GM13976 (cell line): Measurements from ENCODE around the gene HOXA10.

Source experiments
- DNase-seq: peaks from one replicate; pipeline ENCODE4 v3.0.0; 2012; ENCODE audit warnings: low spot score
- in situ Hi-C: fragments of 300-500 bp; cut with MboI; formaldehyde crosslinking; loops from one replicate; pipeline ENCODE4 v1.12.0; 2022; ENCODE audit warnings: low sequenced_read_pairs, mixed read lengths, inconsistent platforms; ENCODE audit not compliant: unreplicated experiment
- TF ChIP-seq, protein P1 (sequence below): IDR thresholded peaks from 2 replicates; pipeline ENCODE4 v1.5.1; 2012; ENCODE audit warnings: borderline replicate concordance, mild to moderate bottlenecking; ENCODE audit not compliant: insufficient read depth; ENCODE audit errors: extremely low read depth, missing control alignments, control extremely low read depth

The HOXA10 gene

DNA sequence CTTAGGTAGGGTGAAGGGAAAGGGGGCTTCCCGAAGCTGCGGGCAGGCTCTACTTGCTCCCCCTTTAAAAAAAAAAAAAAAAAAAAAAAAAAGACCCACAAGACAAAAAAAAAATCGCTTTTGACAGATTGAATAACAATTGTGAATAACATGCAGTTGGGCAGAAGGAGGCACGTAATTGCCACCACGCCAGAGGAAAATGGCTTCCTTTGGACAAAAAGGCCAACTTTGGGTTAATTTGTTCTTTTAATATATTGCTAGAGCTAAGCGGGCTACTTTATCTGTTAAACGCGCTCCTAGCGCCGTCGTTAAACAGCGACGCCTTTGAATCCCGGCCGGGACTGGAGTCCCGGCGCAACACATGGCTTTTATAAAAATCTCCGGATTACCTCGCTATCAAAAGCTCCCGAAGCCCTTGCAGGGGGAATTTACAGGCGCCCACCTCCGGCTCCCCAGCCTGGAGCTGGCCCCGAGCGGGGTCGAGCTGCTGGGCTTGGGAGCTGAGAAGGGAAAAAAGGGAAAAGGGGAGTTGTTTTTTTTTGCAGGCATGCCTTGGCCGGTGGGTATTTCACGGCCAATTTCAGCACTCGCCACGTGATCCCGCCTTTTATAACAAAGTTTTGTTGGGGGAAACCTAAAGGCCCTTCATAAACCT, 9.7 kb upstream of the HOXA10 start:
- in situ Hi-C loops, result no loop called here
- TF ChIP-seq, protein P1, sequence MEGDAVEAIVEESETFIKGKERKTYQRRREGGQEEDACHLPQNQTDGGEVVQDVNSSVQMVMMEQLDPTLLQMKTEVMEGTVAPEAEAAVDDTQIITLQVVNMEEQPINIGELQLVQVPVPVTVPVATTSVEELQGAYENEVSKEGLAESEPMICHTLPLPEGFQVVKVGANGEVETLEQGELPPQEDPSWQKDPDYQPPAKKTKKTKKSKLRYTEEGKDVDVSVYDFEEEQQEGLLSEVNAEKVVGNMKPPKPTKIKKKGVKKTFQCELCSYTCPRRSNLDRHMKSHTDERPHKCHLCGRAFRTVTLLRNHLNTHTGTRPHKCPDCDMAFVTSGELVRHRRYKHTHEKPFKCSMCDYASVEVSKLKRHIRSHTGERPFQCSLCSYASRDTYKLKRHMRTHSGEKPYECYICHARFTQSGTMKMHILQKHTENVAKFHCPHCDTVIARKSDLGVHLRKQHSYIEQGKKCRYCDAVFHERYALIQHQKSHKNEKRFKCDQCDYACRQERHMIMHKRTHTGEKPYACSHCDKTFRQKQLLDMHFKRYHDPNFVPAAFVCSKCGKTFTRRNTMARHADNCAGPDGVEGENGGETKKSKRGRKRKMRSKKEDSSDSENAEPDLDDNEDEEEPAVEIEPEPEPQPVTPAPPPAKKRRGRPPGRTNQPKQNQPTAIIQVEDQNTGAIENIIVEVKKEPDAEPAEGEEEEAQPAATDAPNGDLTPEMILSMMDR, result no peak
- DNase-seq, result no peak

DNA sequence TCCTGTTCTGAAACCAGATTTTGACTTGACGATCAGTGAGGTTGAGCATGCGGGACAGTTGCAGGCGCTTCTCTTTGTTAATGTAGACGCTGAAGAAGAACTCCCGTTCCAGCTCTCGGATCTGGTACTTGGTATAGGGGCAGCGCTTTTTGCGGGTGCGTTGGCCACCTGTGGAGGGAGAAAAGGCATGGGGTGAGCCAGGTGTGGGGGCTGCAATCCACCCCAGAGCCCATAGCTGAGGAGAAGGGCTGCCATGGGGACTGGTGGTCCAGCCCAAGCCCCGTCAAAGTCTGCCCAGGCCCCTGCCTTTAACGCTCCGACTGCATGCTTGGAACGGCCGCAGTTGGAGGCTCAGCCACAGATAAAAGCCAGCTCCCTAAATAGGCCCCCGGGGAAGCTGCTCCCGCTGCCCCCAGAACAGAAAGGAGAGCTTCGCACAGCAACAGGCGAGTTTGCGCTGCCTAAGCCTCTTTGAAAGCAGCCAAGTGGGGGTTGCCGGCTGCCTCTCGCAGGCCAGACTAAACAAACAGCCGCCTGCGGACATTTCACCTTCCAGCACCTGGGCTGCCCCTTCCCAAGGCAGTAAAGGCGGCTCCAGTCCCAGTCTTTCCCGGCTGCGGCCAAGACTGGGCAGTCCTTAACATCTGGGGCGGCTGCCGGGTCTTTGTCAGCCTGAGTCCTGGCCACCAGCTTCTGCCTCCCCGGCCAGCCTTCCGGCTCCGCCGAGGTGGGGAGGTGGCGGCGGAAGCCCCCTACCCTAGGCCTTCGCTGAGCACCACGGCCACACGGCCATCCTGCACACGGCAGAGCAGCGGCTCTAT, 9.0 kb upstream of the HOXA10 start:
- TF ChIP-seq, protein P1, result no peak
- in situ Hi-C loops, result no loop called here
- DNase-seq, result no peak

GRCh38 chr7:27182285-27182841, 8.2 kb upstream of the HOXA10 start:
- DNase-seq, result no peak
- TF ChIP-seq, protein P1, result no peak
- in situ Hi-C loops, result no loop called here

DNA sequence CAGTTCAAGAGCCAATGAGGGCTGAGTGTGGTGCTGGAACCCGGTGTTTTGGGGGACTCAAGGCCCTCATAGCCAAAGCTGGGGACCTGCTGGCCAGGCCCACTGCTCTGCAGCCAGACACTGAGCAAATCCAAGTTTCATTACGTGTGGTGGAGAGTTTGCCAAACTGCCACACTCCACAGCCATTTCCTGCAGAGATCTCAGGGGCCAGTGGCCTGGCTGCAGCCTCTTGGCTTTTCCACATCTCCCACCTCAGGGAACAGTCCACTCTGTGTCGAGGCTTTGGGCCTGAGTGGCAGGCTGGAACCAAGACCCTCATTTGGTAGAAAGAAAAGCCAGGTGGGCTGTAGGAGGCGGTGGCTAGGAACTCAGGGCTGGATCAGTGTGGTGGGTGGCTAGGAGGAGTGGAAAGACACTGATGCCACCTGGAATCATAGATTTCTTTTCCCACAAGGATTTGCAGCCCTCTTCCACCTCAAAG, 7.7 kb upstream of the HOXA10 start:
- in situ Hi-C loops, result no loop called here
- TF ChIP-seq, protein P1, result no peak
- no peak for DNase-seq

DNA sequence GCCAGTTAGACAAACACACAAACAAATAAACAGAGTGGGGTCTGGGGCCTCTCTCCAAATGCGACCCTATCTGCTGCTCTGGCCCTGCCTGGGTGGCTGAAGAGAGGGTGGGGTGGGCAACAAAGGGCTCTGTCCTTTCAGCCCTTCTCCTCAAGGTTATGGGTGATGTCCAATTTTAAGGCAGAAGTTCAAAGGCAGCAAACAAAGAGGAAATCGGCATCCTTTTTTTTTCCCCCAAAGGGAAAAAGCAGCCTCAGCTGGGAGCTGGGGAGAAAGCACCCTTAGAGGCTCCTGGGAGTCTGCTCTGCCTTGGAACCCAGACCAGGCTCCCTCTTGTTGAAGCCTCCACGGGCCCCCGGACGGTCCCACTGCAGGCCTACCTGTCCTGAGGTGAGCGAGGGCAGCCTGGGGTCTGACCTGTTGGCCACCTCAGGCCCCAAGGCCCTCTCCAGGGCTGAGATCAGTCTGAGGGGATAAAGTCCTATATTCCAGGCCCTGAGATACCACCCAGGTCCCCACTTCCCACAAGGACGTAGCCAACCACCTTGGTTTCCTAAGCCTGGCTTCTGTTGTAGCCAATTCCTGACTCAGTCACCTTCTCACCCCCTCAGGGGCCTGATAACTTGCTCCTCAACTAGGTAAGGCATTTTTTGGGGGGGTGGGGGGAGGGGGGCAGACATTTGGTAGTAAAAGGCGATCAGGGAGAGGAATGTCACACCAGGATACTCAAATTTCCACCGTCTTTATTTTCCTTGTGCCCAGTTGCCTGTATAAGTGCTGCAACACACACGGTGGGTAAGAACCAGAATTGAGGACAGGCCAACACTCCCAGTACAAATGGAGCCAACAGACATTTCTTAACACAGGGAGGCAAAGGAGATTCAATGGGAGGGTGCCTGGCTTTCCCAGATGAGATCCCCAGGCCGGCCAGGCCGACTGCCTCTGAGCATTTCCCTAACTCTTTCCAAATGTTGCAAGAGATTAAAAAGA, 6.6 kb upstream of the HOXA10 start:
- in situ Hi-C loops, result no loop called here
- DNase-seq, result no peak
- TF ChIP-seq, protein P1, result no peak
